Measurements from ENCODE around the gene PIF1. TPM values are rescaled to one million over a fixed set of nuclear protein-coding genes. Genes with fewer than 3 reads are reported as not detected.

PIF1 gene
- total RNA-seq, 4 donors from 2014 or later = 0.17 to 0.26 TPM; not detected in 2

DNA sequence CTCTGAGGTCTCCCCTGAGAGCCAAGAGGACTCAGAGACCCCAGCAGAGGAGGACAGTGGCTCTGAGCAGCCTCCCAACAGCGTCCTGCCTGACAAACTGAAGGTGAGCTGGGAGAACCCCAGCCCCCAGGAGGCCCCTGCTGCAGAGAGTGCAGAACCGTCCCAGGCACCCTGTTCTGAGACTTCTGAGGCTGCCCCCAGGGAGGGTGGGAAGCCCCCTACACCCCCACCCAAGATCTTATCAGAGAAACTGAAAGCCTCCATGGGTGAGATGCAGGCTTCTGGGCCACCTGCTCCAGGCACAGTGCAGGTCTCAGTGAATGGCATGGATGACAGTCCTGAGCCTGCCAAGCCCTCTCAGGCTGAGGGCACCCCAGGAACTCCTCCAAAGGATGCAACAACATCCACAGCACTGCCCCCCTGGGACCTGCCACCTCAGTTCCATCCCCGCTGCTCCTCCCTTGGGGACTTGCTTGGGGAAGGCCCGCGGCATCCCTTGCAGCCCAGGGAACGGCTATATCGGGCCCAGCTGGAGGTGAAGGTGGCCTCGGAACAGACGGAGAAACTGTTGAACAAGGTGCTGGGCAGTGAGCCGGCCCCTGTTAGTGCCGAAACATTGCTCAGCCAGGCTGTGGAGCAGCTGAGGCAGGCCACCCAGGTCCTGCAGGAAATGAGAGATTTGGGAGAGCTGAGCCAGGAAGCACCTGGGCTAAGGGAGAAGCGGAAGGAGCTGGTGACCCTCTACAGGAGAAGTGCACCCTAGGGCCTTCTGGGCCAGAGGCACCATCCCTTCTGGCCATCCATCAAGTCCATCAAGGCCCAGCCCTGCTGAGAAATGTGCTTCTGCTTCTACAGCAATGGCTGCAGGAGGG, 39.9 kb upstream of the PIF1 start:
- DNase-seq (no peak), ATAC-seq (no peak)
- no peaks in the 10 kb centered on the region for H3K4me1 ChIP-seq
- H3K4me3 ChIP-seq = no peak overlapping the region
- intact Hi-C loops (cut with DNase I; ENCODE audit: low total_unique reads) (no loop called here), in situ Hi-C loops (cut with MboI; ENCODE audit: low sequenced_read_pairs in 4 of 4) (no loop called here)
- no peaks in the 10 kb centered on the region for H3K27me3 ChIP-seq
- H3K27ac ChIP-seq = no peak overlapping the region
- peaks cover 0 to 4% of the 10 kb centered on the region in 2 donors for H3K36me3 ChIP-seq
- no peaks in the 10 kb centered on the region for H3K9me3 ChIP-seq
- TF ChIP-seq, protein P1, sequence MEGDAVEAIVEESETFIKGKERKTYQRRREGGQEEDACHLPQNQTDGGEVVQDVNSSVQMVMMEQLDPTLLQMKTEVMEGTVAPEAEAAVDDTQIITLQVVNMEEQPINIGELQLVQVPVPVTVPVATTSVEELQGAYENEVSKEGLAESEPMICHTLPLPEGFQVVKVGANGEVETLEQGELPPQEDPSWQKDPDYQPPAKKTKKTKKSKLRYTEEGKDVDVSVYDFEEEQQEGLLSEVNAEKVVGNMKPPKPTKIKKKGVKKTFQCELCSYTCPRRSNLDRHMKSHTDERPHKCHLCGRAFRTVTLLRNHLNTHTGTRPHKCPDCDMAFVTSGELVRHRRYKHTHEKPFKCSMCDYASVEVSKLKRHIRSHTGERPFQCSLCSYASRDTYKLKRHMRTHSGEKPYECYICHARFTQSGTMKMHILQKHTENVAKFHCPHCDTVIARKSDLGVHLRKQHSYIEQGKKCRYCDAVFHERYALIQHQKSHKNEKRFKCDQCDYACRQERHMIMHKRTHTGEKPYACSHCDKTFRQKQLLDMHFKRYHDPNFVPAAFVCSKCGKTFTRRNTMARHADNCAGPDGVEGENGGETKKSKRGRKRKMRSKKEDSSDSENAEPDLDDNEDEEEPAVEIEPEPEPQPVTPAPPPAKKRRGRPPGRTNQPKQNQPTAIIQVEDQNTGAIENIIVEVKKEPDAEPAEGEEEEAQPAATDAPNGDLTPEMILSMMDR (IDR thresholded peaks at IDR 0.05 in 4 of 5, conservative IDR thresholded peaks at IDR 0.05 in 1 of 5) = no peak
- no peak for TF ChIP-seq POLR2A (IDR thresholded peaks at IDR 0.05)

DNA sequence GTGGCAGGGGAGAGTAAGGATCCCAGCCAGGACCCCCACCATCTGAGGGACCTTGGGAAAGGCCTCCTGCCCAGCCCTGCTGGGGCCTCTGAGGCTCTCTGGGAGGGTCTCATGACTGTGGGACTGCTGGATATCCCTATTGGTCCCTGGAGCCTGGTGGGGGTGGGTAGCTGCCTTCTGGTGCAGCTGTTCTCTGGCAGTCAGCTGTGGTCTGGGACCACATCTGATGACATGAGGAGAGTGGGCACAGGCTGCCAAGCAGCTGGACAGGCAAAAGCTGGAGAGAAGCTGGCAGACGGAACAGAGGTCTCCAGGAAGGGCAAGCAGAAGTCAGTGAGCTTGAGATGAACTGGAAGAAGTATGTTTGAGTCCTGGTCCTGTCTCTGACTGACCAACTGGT, 38.6 kb upstream of the PIF1 start:
- no peak for DNase-seq
- Histone ChIP-seq H3K27me3 (no peaks in the 10 kb centered on the region), H3K27ac (no peak overlapping the region), H3K4me1 (no peaks in the 10 kb centered on the region), H3K9me3 (no peaks in the 10 kb centered on the region), H3K4me3 (no peak overlapping the region), H3K36me3 (peaks cover 0 to 9% of the 10 kb centered on the region in 2 donors)
- TF ChIP-seq, protein P1 (IDR thresholded peaks at IDR 0.05 in 4 of 5, conservative IDR thresholded peaks at IDR 0.05 in 1 of 5) = no peak
- TF ChIP-seq POLR2A (IDR thresholded peaks at IDR 0.05) = no peak
- intact Hi-C loops (cut with DNase I; ENCODE audit: low total_unique reads) (no loop called here), in situ Hi-C loops (cut with MboI; ENCODE audit: low sequenced_read_pairs in 4 of 4) (no loop called here)
- ATAC-seq = no peak

DNA sequence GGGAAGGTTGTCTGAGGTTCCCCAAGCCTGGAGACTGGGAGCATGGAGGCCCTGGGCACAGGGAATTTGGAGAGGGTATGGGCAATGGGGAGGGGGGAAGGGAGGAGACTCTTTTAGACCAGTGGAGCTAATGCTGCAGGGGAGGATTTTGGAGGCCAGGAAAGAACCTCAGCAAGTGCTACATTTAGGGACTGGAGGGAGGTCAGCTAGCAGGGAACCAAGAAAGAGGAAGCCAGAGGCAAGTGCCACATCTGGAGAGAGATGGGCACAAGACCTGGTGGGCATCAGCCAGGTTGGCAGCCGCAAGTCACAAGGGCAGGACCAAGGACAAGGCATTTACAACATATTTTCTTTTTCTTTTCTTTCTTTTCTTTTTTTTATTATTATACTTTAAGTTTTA, 37.0 kb upstream of the PIF1 start:
- Histone ChIP-seq H3K4me3 (no peak overlapping the region), H3K27ac (no peak overlapping the region), H3K9me3 (no peaks in the 10 kb centered on the region), H3K27me3 (no peaks in the 10 kb centered on the region), H3K36me3 (peaks cover 0 to 9% of the 10 kb centered on the region in 2 donors), H3K4me1 (peaks cover 6 to 8% of the 10 kb centered on the region in 2 donors)
- ATAC-seq (no peak), DNase-seq (no peak)
- TF ChIP-seq, protein P1 (IDR thresholded peaks at IDR 0.05 in 4 of 5, conservative IDR thresholded peaks at IDR 0.05 in 1 of 5) = no peak
- no peak for TF ChIP-seq POLR2A (IDR thresholded peaks at IDR 0.05)
- intact Hi-C loops (cut with DNase I; ENCODE audit: low total_unique reads) = no loop called here
- in situ Hi-C loops (cut with MboI; ENCODE audit: low sequenced_read_pairs in 4 of 4) = no loop called here

- Histone ChIP-seq H3K27ac (no peak overlapping the region), H3K4me3 (no peak overlapping the region), H3K27me3 (no peaks in the 10 kb centered on the region), H3K9me3 (no peaks in the 10 kb centered on the region), H3K36me3 (peaks cover 0 to 9% of the 10 kb centered on the region in 2 donors), H3K4me1 (peaks cover 11% of the 10 kb centered on the region in 2 donors)
- intact Hi-C loops (cut with DNase I; ENCODE audit: low total_unique reads) (no loop called here), in situ Hi-C loops (cut with MboI; ENCODE audit: low sequenced_read_pairs in 4 of 4) (no loop called here)
- DNase-seq (no peak), ATAC-seq (no peak)
- TF ChIP-seq, protein P1 (IDR thresholded peaks at IDR 0.05 in 4 of 5, conservative IDR thresholded peaks at IDR 0.05 in 1 of 5) = no peak
- no peak for TF ChIP-seq POLR2A (IDR thresholded peaks at IDR 0.05)
Measured at GRCh38 chr15:64861960-64862359, 36.5 kb upstream of the PIF1 start.
